ENCODE results near the gene ARHGAP4. TPM values are rescaled to one million over a fixed set of nuclear protein-coding genes. Genes with fewer than 3 reads are reported as not detected.

ARHGAP4 gene
- total and polyA plus RNA-seq, 7 donors: 8.4 to 122 (median 17.3) TPM

DNA sequence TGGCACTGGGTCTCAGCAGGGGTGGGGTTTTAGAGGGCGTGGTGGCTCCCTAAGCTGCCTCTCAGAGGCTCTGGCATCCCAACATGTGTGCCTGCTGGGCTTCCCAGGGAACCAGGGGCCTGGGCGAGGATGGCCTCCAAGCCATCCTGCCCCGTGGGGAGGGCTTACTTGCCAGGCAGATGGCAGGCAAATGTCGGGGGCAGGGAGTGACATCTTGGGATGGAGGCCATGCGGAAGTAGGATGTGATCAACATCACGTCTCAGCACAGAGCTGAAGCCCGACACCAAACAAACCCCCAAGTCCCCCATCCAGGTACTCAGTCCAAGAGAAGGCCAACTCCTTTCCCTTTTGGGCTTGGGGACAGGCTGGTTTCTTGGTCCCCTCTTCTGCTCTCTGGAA lies 44.8 kb downstream of the ARHGAP4 start:
- Histone ChIP-seq H3K9me3 (no peaks in the 10 kb centered on the region), H3K4me1 (peaks cover 0 to 8% (median 6%) of the 10 kb centered on the region in 4 donors), H3K36me3 (no peaks in the 10 kb centered on the region), H3K27me3 (peaks cover 16 to 70% (median 38%) of the 10 kb centered on the region in 3 donors), H3K4me3 (no peak overlapping the region), H3K27ac (peak overlapping the region in 3 of 4 donors; percentile 1 to 45 (median 17))
- no peak for TF ChIP-seq CTCF (IDR thresholded peaks at IDR 0.05)
- no peak for TF ChIP-seq EP300 (IDR thresholded peaks at IDR 0.05)
- TF ChIP-seq POLR2A (IDR thresholded peaks at IDR 0.05): no peak
- TF ChIP-seq POLR2AphosphoS5 (IDR thresholded peaks at IDR 0.05): no peak
- no peak for DNase-seq
- WGBS, 2 donors: 62 to 82% methylated on average over 7 of the region's 7 CpGs
- intact Hi-C loops (cut with DNase I): no loop called here

- TF ChIP-seq POLR2AphosphoS5 (IDR thresholded peaks at IDR 0.05) (no peak), EP300 (IDR thresholded peaks at IDR 0.05) (no peak), POLR2A (IDR thresholded peaks at IDR 0.05) (no peak), CTCF (IDR thresholded peaks at IDR 0.05) (no peak)
- Histone ChIP-seq H3K27me3 (peaks cover 15 to 65% (median 33%) of the 10 kb centered on the region in 3 donors), H3K4me1 (peaks cover 0 to 5% (median 2%) of the 10 kb centered on the region in 4 donors), H3K4me3 (no peak overlapping the region), H3K27ac (no peak overlapping the region), H3K36me3 (no peaks in the 10 kb centered on the region), H3K9me3 (no peaks in the 10 kb centered on the region)
- 16 to 27% methylated on average over 6 of the region's 6 CpGs for WGBS, 2 donors
- no peak for DNase-seq
- intact Hi-C loops (cut with DNase I): no loop called here
Measured at GRCh38 chrX:153880440-153880815, 45.6 kb downstream of the ARHGAP4 start.

- no peak overlapping the region for H3K27ac ChIP-seq
- WGBS, 2 donors: 59 to 68% methylated on average over 12 of the region's 12 CpGs
Measured at GRCh38 chrX:153879741-153880439, 46.2 kb downstream of the ARHGAP4 start.

DNA sequence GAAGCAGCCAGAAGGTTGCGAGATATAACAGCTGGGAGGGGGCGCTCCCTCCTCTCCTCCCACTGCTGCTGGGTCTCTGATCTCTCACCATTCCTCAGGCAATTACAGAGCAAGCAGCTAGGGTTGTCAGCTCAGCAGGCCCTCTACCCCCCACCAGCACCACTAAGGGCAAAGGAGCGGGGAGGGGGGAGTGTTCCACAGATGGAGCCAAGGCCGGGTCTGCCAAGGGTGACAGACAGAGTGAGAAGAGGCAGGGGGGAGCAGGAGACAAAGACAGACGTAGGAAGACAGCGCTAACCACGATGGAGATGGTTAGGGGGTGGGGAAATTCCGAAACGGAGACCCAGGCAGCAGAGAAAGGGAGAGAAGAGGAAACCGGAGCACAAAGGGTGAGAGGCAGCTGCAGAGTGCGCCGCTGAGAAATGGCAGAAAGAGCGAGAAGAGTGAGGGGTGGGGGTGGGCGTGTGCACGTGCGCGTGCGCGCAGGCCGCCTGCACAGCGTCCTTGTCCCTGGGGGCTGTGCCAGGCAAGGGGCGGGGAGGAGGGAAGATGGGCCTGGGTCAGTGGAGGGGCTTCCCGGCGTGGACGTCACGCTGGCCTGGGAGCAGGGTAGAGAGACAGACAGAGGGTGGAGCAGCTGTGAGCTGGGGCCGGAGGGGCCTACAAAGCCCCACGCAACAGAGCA lies 47.0 kb downstream of the ARHGAP4 start:
- DNase-seq: no peak
- H3K4me3 ChIP-seq: no peak overlapping the region
- no peaks in the 10 kb centered on the region for H3K36me3 ChIP-seq
- H3K9me3 ChIP-seq: no peaks in the 10 kb centered on the region
- 7 to 17% methylated on average over 28 of the region's 28 CpGs for WGBS, 2 donors
- H3K27me3 ChIP-seq: peaks cover 5 to 52% (median 20%) of the 10 kb centered on the region in 3 donors
- TF ChIP-seq CTCF (IDR thresholded peaks at IDR 0.05) (no peak), POLR2A (IDR thresholded peaks at IDR 0.05) (no peak), EP300 (IDR thresholded peaks at IDR 0.05) (no peak), POLR2AphosphoS5 (IDR thresholded peaks at IDR 0.05) (no peak)
- no peak overlapping the region for H3K27ac ChIP-seq
- H3K4me1 ChIP-seq: no peaks in the 10 kb centered on the region
- intact Hi-C loops (cut with DNase I): no loop called here

More at GRCh38 chrX:153879741-153880439, 46.2 kb downstream of the ARHGAP4 start:
- H3K27me3 ChIP-seq: peaks cover 10 to 59% (median 28%) of the 10 kb centered on the region in 3 donors
- H3K4me3 ChIP-seq: no peak overlapping the region
- H3K9me3 ChIP-seq: no peaks in the 10 kb centered on the region
- intact Hi-C loops (cut with DNase I): no loop called here
- no peak for DNase-seq
- no peaks in the 10 kb centered on the region for H3K36me3 ChIP-seq
- TF ChIP-seq EP300 (IDR thresholded peaks at IDR 0.05): no peak
- TF ChIP-seq POLR2AphosphoS5 (IDR thresholded peaks at IDR 0.05): no peak
- TF ChIP-seq POLR2A (IDR thresholded peaks at IDR 0.05): no peak
- no peak for TF ChIP-seq CTCF (IDR thresholded peaks at IDR 0.05)
- no peaks in the 10 kb centered on the region for H3K4me1 ChIP-seq
